HepG2 (cell line): Measurements from ENCODE around the gene PHKG2. TPM values are rescaled to one million over a fixed set of nuclear protein-coding genes. Genes with fewer than 3 reads are reported as not detected.

ENCODE experiments used
- ATAC-seq: fragments of 200-7000 bp; cut with Tn5 transposase; 3 replicates; pipeline ENCODE4 v1.9.1; 2020; ENCODE audit warnings: mild to moderate bottlenecking, moderate library complexity
- BruUV-seq: library from RNA; stranded (reverse); fragments of 400-500 nt; replicated peaks from 2 replicates; lab custom pipeline; 2021; lab: Mats Ljungman, UMichigan
- CTCF ChIA-PET: fragments of 300-600 bp; formaldehyde crosslinking; extraction: SDS; loops from one replicate; lab custom pipeline; 2021; ENCODE audit warnings: low total read pairs, inconsistent platforms, low intra/inter-chr PET ratio; lab: Yijun Ruan, JAX
- POLR2A ChIA-PET: fragments of 350-600 bp; sonication (Branson Sonifier 250); formaldehyde crosslinking; loops from one replicate; lab custom pipeline; 2020; ENCODE audit warnings: antibody characterized with exemption, inconsistent platforms; lab: Yijun Ruan, JAX
- DNase-seq: peaks from one replicate; pipeline ENCODE4 v3.0.0-alpha.2; 2015; ENCODE audit warnings: low spot score
- FAIRE-seq: peaks from 3 replicates; lab custom pipeline; 2011; peaks lifted over from hg19 to GRCh38; lab: Jason Lieb, UNC
- H2AFZ ChIP-seq: one replicate; pipeline ENCODE4 v1.6.1; 2011; ENCODE audit warnings: low read length, inconsistent platforms
- H3K27ac ChIP-seq: fragments of 300-600 bp; 3 replicates; pipeline ENCODE4 v1.8.0; 2011; ENCODE audit warnings: mixed run types, mild to moderate bottlenecking, mixed read lengths, low read length, inconsistent platforms; ENCODE audit not compliant: insufficient read depth; ENCODE audit errors: extremely low read length
- H3K27me3 ChIP-seq, 2 experiments: fragments of 200-600 bp in 1 of 2; 2 replicates in 1 of 2; 3 replicates in 1 of 2; pipeline versions ENCODE4 v1.6.0 to v1.8.0; 2011; ENCODE audit warnings: low read length in 2 of 2, mild to moderate bottlenecking in 2 of 2, moderate library complexity in 2 of 2, inconsistent platforms in 1 of 2; ENCODE audit not compliant: insufficient read depth in 2 of 2, control insufficient read depth in 1 of 2
- H3K36me3 ChIP-seq, 2 experiments: fragments of 200-600 bp in 1 of 2; replicated peaks in 1 of 2; 2 replicates in 1 of 2; 3 replicates in 1 of 2; pipeline versions ENCODE4 v1.5.1 to v1.8.0; 2011; ENCODE audit warnings: low read length in 2 of 2, inconsistent platforms in 1 of 2; ENCODE audit not compliant: insufficient read depth in 2 of 2, control insufficient read depth in 1 of 2
- H3K4me1 ChIP-seq: 2 replicates; pipeline ENCODE4 v1.5.1; 2012; ENCODE audit warnings: low read length, inconsistent platforms; ENCODE audit not compliant: insufficient read depth
- H3K4me2 ChIP-seq: 2 replicates; pipeline ENCODE4 v1.6.0; 2011; ENCODE audit warnings: low read depth, low read length, inconsistent platforms
- H3K4me3 ChIP-seq, 3 experiments: fragments of 200-600 bp in 1 of 3; sonication (generic), shearing (Covaris generic) in 1 of 3; replicated peaks in 1 of 3; 2 replicates each; pipeline ENCODE4 v1.5.1; 2011 to 2016; ENCODE audit warnings: low read length in 3 of 3, inconsistent platforms in 2 of 3, low read depth in 2 of 3, mild to moderate bottlenecking in 2 of 3, control low read depth in 1 of 3, mixed read lengths in 1 of 3; ENCODE audit not compliant: insufficient read depth in 1 of 3
- H3K79me2 ChIP-seq: one replicate; pipeline ENCODE4 v1.6.1; 2011; ENCODE audit warnings: low read length, inconsistent platforms; ENCODE audit not compliant: insufficient read depth
- H3K9ac ChIP-seq: 2 replicates; pipeline ENCODE4 v1.6.0; 2011; ENCODE audit warnings: mild to moderate bottlenecking, low read depth, low read length, inconsistent platforms; ENCODE audit not compliant: insufficient read depth
- H3K9me3 ChIP-seq: 2 replicates; pipeline ENCODE4 v1.5.1; 2012; ENCODE audit warnings: mild to moderate bottlenecking, low read length
- H4K20me1 ChIP-seq: 2 replicates; pipeline ENCODE4 v1.6.0; 2011; ENCODE audit warnings: inconsistent platforms, mild to moderate bottlenecking, low read length, moderate library complexity; ENCODE audit not compliant: insufficient read depth
- AGO2 ChIP-seq: fragments of 200-400 bp; formaldehyde crosslinking; optimal IDR thresholded peaks from 2 replicates; pipeline ENCODE3; 2017; ENCODE audit warnings: mild to moderate bottlenecking, low read depth, low read length, moderate library complexity
- BATF2 ChIP-seq: sonication (generic); formaldehyde crosslinking; IDR thresholded peaks from 2 replicates; pipeline ENCODE4 v1.8.0; 2022; ENCODE audit warnings: mild to moderate bottlenecking, missing genetic modification reagents, moderate library complexity
- KDM4B ChIP-seq: sonication (generic); formaldehyde crosslinking; IDR thresholded peaks from 2 replicates; pipeline ENCODE4 v1.4.0; 2020; ENCODE audit warnings: missing genetic modification reagents
- POLR2A ChIP-seq, 2 experiments: IDR thresholded peaks; 2 replicates each; pipeline ENCODE4 v1.6.1; 2011; ENCODE audit warnings: low read depth in 2 of 2, low read length in 2 of 2, mild to moderate bottlenecking in 1 of 2, moderate library complexity in 1 of 2; ENCODE audit not compliant: insufficient read depth in 1 of 2
- RBFOX2 ChIP-seq: fragments of 200-400 bp; formaldehyde crosslinking; IDR thresholded peaks from 2 replicates; pipeline ENCODE4 v1.6.1; 2017; ENCODE audit warnings: low read depth, mild to moderate bottlenecking, low read length
- SRSF1 ChIP-seq: fragments of 200-400 bp; formaldehyde crosslinking; optimal IDR thresholded peaks from 2 replicates; pipeline ENCODE3; 2017; ENCODE audit warnings: mild to moderate bottlenecking, low read depth, low read length, moderate library complexity
- TCF7 ChIP-seq: sonication (generic); IDR thresholded peaks from 2 replicates; pipeline ENCODE4 v1.6.1; 2016; ENCODE audit warnings: antibody characterized with exemption, low read depth
- WGBS: methylation state at CpG from one replicate; pipeline ENCODE4 v1.1.6; 2017; ENCODE audit warnings: low lambda C conversion rate; 5-methylcytosine and 5-hydroxymethylcytosine counted together
- in situ Hi-C: cut with HindIII; loops from 2 replicates; pipeline ENCODE4 v1.10.0; 2017; ENCODE audit warnings: low pct_unique_long_range_greater_than_20kb; ENCODE audit not compliant: extremely low pct_ligation_motif_present
- intact Hi-C: fragments of 100-400 bp; cut with micrococcal nuclease; formaldehyde crosslinking; loops from one replicate; pipeline ENCODE4 v1.10.0; 2022; ENCODE audit not compliant: unreplicated experiment
- polyA plus RNA-seq, 8 experiments: library from polyadenylated mRNA; depleted of rRNA in 3 of 8; stranded (reverse) in 7 of 8; unstranded in 1 of 8; fragments of >200 nt; fragmentation: Illumina TruSeq in 4 of 8; extraction: Trizol in 4 of 8; gene quantifications; 2 replicates each; pipeline versions ENCODE4 v1.2.1 to v1.2.3, GENCODE V29; 2011 to 2016; ENCODE audit warnings: low read depth in 4 of 8, missing spikeins in 1 of 8, mixed read lengths in 1 of 8; ENCODE audit not compliant: insufficient read depth in 1 of 8
- total RNA-seq, 5 experiments: library from RNA; depleted of rRNA; stranded (reverse); fragments of >200 nt; fragmentation: Illumina TruSeq; extraction: Trizol; gene quantifications; 2 replicates each; pipeline ENCODE4 v1.2.3, GENCODE V29; 2016; ENCODE audit warnings: low read depth in 1 of 5
- TF ChIP-seq, protein P1 (sequence below): sonication (generic); formaldehyde crosslinking; IDR thresholded peaks from 2 replicates; pipeline ENCODE4 v1.4.0; 2020; ENCODE audit warnings: missing genetic modification reagents

PHKG2 gene
- total and polyA plus RNA-seq, 2 of the 13 experiments (the other 11 are each of a cell fraction or from before 2014, with no cell fraction given) = 37.4 to 42.1 TPM

- Histone ChIP-seq H3K9ac (no peak overlapping the region), H3K9me3 (no peaks in the 10 kb centered on the region), H2AFZ (no peak overlapping the region), H3K4me1 (peaks cover 36% of the 10 kb centered on the region), H3K4me3 (no peak overlapping the region), H3K27me3 (no peaks in the 10 kb centered on the region; a peak in 1 of 5 replicates), H3K27ac (no peak overlapping the region), H3K4me2 (no peak overlapping the region), H3K79me2 (peaks cover 9% of the 10 kb centered on the region), H4K20me1 (no peaks in the 10 kb centered on the region), H3K36me3 (peaks cover 33 to 57% of the 10 kb centered on the region in 2 experiments)
- BruUV-seq = no TSS peak
- ChIA-PET CTCF (no interaction called here), POLR2A (interaction anchor here (1.8 to 2.2 kb wide), 5 partner anchors 9 to 40 kb away, joined by 9 to 34 read pairs (median 13); partner anchors contain the start of gene PHKG2)
- whole genome bisulfite sequencing = 100% methylated on average over 10 of the region's 14 CpGs
- DNase-seq (no peak), ATAC-seq (no peak), FAIRE-seq (no peak)
- TF ChIP-seq, protein P1, sequence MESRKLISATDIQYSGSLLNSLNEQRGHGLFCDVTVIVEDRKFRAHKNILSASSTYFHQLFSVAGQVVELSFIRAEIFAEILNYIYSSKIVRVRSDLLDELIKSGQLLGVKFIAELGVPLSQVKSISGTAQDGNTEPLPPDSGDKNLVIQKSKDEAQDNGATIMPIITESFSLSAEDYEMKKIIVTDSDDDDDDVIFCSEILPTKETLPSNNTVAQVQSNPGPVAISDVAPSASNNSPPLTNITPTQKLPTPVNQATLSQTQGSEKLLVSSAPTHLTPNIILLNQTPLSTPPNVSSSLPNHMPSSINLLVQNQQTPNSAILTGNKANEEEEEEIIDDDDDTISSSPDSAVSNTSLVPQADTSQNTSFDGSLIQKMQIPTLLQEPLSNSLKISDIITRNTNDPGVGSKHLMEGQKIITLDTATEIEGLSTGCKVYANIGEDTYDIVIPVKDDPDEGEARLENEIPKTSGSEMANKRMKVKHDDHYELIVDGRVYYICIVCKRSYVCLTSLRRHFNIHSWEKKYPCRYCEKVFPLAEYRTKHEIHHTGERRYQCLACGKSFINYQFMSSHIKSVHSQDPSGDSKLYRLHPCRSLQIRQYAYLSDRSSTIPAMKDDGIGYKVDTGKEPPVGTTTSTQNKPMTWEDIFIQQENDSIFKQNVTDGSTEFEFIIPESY (CRISPR knock-in tag) = peak; percentile 21; the same call in 1 of the 2 replicates
- no peak for TF ChIP-seq BATF2 (CRISPR knock-in tag)
- peak; percentile 7 for TF ChIP-seq SRSF1
- TF ChIP-seq AGO2 = peak; percentile 41
- peak; percentile 25; the same call in 1 of the 2 replicates for TF ChIP-seq RBFOX2
- peak in 1 of 2 experiments; percentile 32; a peak in 1 of 4 replicates for TF ChIP-seq POLR2A (IDR thresholded peaks at IDR 0.05; ENCODE audit: insufficient read depth in 1 of 2, low read depth in 2 of 2, low read length in 2 of 2)
- no peak for TF ChIP-seq KDM4B (CRISPR knock-in tag)
- TF ChIP-seq TCF7 = no peak
- in situ Hi-C loops (no loop called here), intact Hi-C loops (no loop called here)
Observed at GRCh38 chr16:30773826-30774225, 25.6 kb downstream of the PHKG2 start.
